ENCODE measurements around the gene PTTG1IP. TPM values are rescaled to one million over a fixed set of nuclear protein-coding genes. Genes with fewer than 3 reads are reported as not detected.

PTTG1IP gene
- polyA plus RNA-seq, 1 donor (not counting 4 experiments of a cell fraction or from before 2014, with no cell fraction given), result 132 TPM

DNA sequence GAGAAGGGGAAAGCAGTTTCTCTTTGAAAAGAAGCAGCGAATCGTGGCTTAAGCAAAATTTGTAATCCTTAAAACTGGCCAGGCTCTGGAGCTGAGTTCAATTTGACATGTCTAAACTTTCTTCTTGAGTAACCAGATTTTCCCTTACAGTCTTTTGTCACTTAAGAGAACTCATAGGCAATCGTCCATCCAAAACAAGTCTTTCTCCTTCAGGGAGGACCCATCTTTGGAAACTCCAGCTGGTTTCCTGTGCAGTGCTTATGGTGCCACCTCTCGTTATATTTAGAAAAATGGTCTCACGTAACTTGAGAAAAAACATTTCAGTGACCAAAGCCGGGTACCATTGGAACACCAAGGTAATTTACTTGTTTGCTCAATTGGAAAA is 1.8 kb upstream of the PTTG1IP start:
- Histone ChIP-seq H2AFZ (ENCODE audit: control insufficient read depth, low read length) (peak overlapping the region; percentile 85), H3K9me1 (ENCODE audit: control insufficient read depth, extremely low read depth, insufficient read depth, low read length) (peaks cover 2% of the 10 kb centered on the region), H3K4me2 (ENCODE audit: control insufficient read depth, extremely low read depth, insufficient read depth, low read depth, low read length) (peak overlapping the region; percentile 95), H3K27ac (ENCODE audit: control insufficient read depth, insufficient read depth, low read length) (peak overlapping the region; percentile 55), H3K79me2 (ENCODE audit: control insufficient read depth, insufficient read depth, low read length) (peaks cover 30% of the 10 kb centered on the region), H4K20me1 (ENCODE audit: control insufficient read depth, extremely low read depth, insufficient read depth, low read length) (peaks cover 24% of the 10 kb centered on the region), H3K4me3 (ENCODE audit: control insufficient read depth in 2 of 3, extremely low read depth in 1 of 3, insufficient read depth in 2 of 3, low read depth in 1 of 3, low read length in 3 of 3) (peak overlapping the region in 2 of 3 experiments; percentile 52 to 74), H3K36me3 (ENCODE audit: control insufficient read depth in 2 of 2, extremely low read depth in 1 of 2, insufficient read depth in 2 of 2, low read length in 2 of 2) (no peaks in the 10 kb centered on the region), H3K9ac (ENCODE audit: control insufficient read depth, extremely low read depth, insufficient read depth, low read length) (peak overlapping the region; percentile 76), H3K27me3 (ENCODE audit: control insufficient read depth, extremely low read depth, insufficient read depth, low read length) (no peaks in the 10 kb centered on the region), H3K4me1 (ENCODE audit: control insufficient read depth, extremely low read depth, insufficient read depth, low read length) (peaks cover 41% of the 10 kb centered on the region), H3K9me3 (ENCODE audit: control insufficient read depth, low read depth, low read length) (no peaks in the 10 kb centered on the region)
- no peak for FAIRE-seq
- TF ChIP-seq, protein P1, sequence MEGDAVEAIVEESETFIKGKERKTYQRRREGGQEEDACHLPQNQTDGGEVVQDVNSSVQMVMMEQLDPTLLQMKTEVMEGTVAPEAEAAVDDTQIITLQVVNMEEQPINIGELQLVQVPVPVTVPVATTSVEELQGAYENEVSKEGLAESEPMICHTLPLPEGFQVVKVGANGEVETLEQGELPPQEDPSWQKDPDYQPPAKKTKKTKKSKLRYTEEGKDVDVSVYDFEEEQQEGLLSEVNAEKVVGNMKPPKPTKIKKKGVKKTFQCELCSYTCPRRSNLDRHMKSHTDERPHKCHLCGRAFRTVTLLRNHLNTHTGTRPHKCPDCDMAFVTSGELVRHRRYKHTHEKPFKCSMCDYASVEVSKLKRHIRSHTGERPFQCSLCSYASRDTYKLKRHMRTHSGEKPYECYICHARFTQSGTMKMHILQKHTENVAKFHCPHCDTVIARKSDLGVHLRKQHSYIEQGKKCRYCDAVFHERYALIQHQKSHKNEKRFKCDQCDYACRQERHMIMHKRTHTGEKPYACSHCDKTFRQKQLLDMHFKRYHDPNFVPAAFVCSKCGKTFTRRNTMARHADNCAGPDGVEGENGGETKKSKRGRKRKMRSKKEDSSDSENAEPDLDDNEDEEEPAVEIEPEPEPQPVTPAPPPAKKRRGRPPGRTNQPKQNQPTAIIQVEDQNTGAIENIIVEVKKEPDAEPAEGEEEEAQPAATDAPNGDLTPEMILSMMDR (optimal IDR thresholded peaks at IDR 0.05 in 1 of 3, IDR thresholded peaks at IDR 0.05 in 1 of 3, conservative IDR thresholded peaks at IDR 0.05 in 1 of 3; ENCODE audit: extremely low read depth in 1 of 3, insufficient read depth in 2 of 3, low read length in 3 of 3), result peak in 2 of 3 experiments; percentile 12 to 37
- no peak for TF ChIP-seq EZH2 (IDR thresholded peaks at IDR 0.05; ENCODE audit: low read length)
- dilution Hi-C loops (cut with MboI; ENCODE audit: extremely low pct_ligation_motif_present, low sequenced_read_pairs), result no loop called here
- DNase-seq (ENCODE audit: low read depth, low spot score), result no peak

DNA sequence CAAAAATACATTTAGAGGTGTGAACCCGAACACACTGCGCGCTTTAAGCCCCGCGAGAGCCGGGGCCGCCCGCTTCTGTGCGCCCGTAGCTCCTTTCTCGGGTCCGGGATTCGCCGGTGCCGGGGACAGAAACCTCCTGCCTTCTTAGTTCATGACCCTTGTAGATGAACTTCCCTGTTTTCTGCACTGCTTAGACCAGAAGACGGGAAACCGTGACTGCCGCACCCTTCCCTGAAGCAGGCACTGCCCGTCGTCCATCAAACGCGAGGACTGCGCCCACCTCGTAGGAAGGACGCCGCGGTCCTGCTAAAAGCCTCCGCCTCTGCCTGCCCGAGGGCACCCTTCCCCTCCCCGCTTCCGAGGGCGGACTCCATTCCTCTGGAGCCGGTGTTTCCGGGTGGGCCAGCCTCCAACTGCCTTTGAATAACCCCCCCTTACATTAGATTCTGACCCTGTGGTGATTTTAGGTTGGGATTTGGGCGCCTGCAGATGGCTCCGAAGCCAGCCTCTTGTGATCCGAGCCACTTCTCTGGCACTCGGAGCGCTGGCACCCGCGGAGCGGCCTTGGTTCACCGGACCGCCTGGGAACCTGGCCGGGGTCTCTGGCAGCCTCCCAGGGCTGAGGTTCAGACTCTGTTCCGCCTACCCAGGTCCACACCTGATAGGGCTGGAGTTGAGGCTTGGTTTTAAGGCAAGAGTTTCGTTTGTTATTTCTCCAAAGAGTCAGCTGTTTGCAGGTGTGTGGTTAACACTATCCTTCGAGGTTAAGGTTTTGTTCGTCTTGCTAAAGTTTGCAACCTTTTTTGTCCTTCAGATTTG is 1.2 kb upstream of the PTTG1IP start:
- Histone ChIP-seq H3K4me1 (ENCODE audit: control insufficient read depth, extremely low read depth, insufficient read depth, low read length) (peaks cover 47% of the 10 kb centered on the region), H3K79me2 (ENCODE audit: control insufficient read depth, insufficient read depth, low read length) (peaks cover 36% of the 10 kb centered on the region), H3K4me3 (ENCODE audit: control insufficient read depth in 2 of 3, extremely low read depth in 1 of 3, insufficient read depth in 2 of 3, low read depth in 1 of 3, low read length in 3 of 3) (peak overlapping the region; percentile 74 to 92 (median 82)), H3K9ac (ENCODE audit: control insufficient read depth, extremely low read depth, insufficient read depth, low read length) (peak overlapping the region; percentile 76), H3K4me2 (ENCODE audit: control insufficient read depth, extremely low read depth, insufficient read depth, low read depth, low read length) (peak overlapping the region; percentile 95), H3K9me1 (ENCODE audit: control insufficient read depth, extremely low read depth, insufficient read depth, low read length) (peaks cover 5% of the 10 kb centered on the region), H3K27ac (ENCODE audit: control insufficient read depth, insufficient read depth, low read length) (peak overlapping the region; percentile 69), H3K9me3 (ENCODE audit: control insufficient read depth, low read depth, low read length) (no peaks in the 10 kb centered on the region), H3K36me3 (ENCODE audit: control insufficient read depth in 2 of 2, extremely low read depth in 1 of 2, insufficient read depth in 2 of 2, low read length in 2 of 2) (no peaks in the 10 kb centered on the region), H2AFZ (ENCODE audit: control insufficient read depth, low read length) (peak overlapping the region; percentile 85), H4K20me1 (ENCODE audit: control insufficient read depth, extremely low read depth, insufficient read depth, low read length) (peaks cover 26% of the 10 kb centered on the region), H3K27me3 (ENCODE audit: control insufficient read depth, extremely low read depth, insufficient read depth, low read length) (no peaks in the 10 kb centered on the region)
- no peak for DNase-seq (ENCODE audit: low read depth, low spot score)
- FAIRE-seq, result no peak
- TF ChIP-seq, protein P1 (optimal IDR thresholded peaks at IDR 0.05 in 1 of 3, IDR thresholded peaks at IDR 0.05 in 1 of 3, conservative IDR thresholded peaks at IDR 0.05 in 1 of 3; ENCODE audit: extremely low read depth in 1 of 3, insufficient read depth in 2 of 3, low read length in 3 of 3), result no peak
- no peak for TF ChIP-seq EZH2 (IDR thresholded peaks at IDR 0.05; ENCODE audit: low read length)
- dilution Hi-C loops (cut with MboI; ENCODE audit: extremely low pct_ligation_motif_present, low sequenced_read_pairs), result no loop called here
